Stimulated activated CD4-positive, alpha-beta T cell treated with anti-CD3 and anti-CD28 coated beads, TNF-alpha, amount 100 ng/mL, for 1 hour (primary cell): ENCODE data around the gene KRT85.

ENCODE experiments used
- DNase-seq, 3 donors: peaks; one replicate each; pipeline ENCODE4 v3.0.0-alpha.2; 2020; ENCODE audit warnings: low read depth in 3 of 3, low spot score in 1 of 3

The KRT85 gene

DNA sequence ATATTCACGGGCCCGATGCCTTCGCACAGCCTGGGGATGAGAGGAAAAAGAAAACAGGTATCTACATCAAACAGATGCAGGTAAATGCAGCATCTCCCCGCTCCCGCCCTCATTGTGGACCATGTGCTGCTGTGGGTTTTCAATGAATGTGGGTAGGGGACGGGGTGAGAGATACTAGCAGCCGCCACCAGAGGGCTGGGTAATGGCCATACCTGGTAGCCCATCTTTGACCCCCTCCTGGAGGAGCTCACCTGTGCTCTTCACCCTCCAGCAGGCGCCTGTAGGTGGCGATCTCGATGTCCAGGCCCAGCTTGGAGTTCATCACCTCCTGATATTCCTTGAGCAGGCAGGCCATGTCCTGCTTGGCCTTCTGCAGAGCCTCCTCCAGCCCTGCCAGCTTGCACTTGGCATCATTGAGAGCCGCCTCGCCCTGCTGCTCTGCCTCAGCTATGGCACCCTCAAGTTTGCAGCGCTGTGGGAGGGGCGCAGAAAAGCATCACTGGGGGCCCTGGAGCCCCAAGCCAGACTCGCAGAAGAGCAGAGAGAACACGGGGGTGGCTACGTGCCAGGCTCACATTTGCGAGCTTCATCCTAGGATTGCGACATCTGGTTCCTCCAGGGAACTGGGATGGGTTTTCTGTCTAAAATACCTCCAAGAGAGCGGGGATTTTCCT, 28.6 kb upstream of the KRT85 start:
- no peak for DNase-seq

DNA sequence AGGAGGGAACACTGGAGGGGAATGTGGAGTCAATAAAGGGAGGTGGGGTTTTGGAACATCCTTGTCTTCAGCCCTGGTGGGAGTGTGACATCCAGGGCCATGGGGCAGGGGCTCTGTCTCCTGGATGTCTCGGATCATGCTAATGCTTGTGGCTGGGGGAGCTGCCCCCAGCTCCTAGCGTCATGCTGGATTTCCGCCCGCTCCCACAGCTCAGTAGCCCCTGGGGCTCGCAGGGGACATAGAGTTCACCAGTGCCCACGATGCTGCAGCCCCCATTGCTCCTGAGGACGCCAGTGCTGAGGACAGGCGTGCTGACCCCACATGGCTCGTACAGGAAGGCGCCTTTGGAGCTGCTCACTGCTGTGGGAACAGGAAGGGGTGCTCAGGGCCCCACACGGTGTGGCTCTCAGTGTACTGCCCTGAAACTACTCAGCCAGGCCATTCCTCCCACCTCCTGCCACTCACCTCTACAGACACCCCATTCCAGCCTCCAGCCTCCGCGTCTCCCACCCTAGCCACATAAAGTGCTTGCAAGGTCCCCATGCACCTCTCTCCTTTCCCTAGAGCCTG, 27.6 kb upstream of the KRT85 start:
- DNase-seq: no peak

DNA sequence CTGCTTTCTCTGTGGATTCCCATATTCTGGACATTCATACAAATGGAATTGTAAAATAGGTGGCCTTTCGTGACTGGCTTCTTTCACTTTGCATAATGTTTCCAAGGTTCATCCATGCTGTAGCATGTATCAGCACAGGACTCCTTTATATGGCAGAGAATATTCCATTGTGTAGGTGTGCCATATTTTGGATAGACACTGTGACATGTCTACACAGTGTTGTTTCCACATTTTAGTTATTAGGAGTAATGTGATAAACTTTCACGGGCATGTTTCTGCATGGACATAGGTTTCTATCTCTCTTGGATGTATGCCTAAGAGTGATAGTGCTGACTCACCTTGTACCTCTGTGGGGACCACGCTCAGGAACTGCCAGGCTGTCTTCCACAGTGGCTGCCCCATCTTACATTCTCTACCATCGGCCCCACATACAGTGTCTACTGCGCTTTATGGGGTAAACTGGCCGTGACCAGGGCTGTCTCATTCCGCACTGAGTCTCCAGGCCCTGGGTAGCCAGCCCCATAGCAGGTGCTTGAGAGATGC, 25.3 kb upstream of the KRT85 start:
- DNase-seq: no peak

DNA sequence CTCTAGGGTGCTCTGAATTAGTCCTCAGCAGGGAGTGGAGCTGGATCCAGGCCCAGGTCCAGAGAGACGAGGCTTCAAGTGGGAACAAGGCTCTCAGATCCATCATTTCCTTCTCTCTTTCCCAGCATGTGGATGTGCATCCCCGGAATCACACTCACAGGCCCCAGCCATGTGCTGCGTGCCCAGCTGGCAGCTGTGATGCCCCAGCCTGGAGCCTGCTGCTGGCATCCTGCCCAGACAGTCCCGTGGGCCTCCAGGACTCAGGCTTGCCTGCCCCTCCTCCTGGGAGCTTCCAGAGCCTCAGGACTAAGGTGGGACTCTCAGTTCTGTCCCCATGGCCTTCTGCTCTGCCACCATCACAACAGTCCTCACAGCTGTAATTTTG, 24.3 kb upstream of the KRT85 start:
- no peak for DNase-seq

DNA sequence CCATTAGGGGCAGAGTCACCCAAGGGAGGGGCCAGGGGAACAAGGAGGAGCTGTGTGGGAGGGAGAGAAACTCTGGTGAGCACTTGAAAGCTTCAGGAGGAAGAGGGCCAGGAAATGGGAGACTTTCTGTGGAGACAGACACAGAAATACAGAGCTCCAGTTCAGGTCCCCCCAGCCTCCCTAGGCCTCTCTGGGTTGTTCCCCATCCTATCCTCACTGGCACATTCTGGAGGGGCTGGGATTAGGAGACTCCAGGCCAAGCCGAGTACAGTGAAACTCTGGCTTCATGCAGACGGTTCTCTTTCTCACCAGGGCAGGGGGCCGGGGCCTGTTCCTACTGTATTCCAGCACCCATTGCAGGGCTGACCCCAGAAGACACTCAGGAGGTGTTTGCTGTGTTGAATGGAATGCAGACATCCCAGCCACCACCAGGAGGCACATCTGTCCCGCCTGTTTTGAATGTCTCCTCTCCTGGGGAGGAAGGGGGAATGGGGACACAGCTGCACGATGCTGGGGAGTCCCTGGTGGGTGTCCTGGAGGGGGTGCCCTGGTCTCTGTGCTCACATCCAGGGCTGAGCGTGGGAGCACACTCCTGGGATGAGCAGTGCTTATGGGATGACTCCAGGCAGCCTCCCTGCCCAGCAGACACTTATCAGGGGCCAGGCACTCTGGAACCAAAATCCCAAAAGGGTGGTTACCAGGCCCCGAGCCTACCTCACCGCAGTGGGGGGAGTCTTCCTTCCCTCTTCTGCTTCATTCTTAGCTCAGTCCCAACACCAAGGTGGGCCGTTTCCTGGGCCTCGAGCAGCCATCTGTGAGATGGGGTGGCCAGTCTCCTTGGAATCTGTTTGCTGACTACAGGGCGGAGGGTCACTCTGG, 23.7 kb upstream of the KRT85 start:
- DNase-seq: no peak

DNA sequence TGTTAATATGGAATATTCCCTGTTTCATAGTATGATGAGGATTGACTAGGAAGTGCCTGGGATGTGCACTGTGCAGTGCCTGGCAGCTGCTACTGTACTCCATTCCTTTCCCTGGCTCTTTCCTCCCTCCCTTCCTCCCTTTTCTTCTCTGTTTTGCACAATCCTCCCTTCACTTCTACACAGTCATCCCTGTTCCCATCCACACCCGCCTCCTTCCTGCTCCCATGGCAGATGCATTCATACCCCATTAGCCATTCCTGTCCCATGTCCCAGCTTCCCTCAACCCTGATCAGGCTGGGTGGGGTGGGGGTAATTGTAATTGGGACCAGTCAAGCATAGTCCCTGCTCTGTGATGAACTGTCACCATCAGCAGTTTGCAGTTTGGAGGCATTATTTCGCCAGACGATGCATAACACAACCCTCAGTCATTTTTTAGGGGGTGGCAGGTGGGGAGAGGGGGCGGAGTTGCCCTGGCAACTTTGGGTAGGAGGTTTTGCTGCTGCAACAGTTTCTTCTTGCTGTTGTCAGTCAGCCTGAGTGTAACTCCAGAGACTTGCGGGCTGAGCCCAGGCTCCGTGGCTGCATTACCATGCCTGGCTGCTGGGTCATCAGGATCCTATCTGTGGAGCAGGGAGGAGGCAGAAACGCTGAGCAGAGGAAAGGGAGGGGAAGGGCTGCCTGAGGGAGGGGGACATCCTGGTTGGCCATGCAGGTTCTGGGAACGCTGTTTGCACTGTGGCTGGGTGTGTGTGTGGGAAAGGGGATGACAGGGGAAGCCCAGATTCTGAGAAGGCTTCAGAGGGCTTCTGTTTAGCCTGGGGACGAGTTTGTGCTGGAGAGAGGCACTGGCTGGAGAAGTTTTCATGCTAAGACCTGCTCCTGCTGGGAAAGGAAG, 22.3 kb upstream of the KRT85 start:
- DNase-seq: no peak

DNA sequence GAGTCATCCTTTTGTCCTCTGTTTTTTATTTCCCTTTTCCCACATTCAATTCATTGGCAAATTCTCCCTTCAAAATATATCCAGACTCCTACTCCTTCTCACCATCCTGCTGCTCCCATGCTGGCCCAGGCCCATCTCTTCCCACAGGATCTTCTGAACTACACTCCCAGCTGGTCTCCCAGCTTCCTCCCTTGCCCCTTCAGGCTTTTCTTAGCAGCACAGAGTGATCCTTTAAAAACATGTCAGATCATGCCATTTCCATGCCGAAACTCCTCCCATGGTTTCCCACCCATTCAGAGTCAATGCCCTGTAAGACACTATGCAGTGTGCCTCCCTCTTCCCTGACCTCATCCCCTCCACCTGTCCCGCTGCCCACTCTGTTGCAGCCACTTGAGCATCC, 20.6 kb upstream of the KRT85 start:
- DNase-seq: no peak

DNA sequence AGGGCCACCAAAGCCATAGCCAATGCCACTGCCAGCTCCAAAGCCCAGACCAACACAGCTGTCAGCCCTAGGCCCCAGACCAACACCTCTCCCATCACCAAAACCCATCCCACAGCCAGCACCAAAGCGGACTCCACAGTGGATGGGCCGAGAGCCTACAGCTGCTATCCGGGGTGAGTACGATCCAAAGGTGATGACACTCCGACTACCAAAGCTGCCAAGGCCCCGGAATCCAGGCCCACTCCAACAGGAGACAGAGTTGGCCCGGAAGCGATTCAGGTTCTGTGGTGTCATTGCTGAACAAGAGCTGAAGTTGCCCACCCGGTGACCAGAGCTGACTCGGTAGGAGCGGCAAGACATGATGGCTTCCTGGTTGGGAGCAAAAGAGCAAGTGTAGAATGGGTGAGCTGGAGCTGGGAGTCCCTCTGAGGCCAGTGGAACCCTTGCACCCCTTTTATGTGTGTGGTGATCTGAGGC, 18.0 kb upstream of the KRT85 start, which contains the start of gene KRT84:
Gene KRT84, minus strand, starts transcription at position 427 of the 477 bp plus-strand sequence. Its CDS starts 67 bp downstream, at position 360.
- DNase-seq: no peak

DNA sequence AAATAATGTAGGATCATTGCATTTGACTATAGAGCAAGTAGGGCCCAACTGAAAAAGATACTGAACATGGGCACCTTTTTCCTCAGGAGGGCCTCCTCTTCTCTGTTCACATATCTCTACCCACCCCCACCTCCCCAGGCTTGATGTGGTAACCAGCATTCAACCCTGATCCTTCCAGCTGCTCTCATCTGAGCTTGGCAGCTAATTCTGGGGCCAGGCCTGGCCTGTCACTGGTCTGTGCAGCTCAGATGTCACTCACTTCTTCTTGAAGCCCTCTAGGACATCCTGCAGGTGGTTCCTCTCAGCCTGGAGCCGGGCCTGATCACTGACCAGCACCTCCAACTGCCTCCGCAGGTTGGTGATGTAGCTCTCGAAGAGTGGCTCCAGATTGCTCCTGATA, 16.1 kb upstream of the KRT85 start:
- no peak for DNase-seq

DNA sequence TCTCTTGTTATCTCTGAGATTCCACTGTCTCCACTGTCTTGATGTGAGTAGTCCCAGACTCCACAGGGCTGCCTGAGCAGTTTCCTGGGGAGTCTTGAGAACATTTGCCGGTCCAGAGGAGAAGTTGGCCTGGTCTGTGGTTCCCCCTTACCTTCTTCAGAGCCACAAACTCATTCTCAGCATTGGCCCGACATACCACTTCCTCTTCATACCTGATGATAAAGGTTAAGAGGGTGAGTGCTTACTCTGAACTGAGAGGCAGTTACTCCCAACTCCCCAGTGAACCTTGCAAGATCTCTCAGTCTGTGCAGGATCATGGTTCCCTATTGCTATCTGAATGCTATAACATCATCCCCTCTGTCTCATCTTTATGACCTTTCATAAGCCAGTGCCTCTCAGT, 15.6 kb upstream of the KRT85 start:
- DNase-seq: no peak

DNA sequence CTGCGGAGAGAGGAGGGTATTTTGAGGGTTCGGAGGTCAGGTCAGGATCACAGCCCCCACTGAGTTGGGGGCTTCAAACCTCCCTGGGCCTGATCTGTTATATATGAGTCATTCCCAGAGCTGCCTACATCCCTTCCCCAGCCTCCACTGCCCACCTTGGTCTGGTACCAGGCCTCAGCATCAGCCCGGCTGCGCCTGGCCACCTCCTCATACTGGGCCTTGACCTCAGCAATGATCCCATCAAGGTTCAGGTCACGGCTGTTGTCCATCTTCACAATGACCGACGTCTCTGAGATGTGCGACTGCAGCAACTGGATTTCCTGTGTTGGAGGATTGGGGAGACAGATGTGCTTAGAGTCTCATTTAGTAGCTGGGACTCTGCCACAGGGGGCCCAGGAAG, 13.9 kb upstream of the KRT85 start:
- no peak for DNase-seq

DNA sequence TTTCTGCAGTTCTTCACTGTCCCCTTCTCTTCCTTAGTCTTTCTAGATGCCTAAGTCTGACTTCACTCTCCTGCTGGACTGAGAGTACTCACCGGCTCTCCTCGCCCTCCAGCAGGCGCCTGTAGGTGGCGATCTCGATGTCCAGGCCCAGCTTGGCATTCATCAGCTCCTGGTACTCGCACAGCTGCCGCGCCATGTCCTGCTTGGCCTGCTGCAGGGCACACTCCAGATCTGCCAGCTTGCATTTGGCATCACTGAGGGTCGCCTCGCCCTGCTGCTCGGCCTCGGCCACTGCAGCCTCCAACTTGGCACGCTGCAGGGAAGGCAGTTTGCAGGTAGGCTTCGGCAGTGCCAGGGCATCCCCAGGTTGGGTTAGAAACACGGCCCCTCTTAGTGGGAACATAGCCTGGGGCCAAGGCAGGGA, 13.0 kb upstream of the KRT85 start:
- no peak for DNase-seq

DNA sequence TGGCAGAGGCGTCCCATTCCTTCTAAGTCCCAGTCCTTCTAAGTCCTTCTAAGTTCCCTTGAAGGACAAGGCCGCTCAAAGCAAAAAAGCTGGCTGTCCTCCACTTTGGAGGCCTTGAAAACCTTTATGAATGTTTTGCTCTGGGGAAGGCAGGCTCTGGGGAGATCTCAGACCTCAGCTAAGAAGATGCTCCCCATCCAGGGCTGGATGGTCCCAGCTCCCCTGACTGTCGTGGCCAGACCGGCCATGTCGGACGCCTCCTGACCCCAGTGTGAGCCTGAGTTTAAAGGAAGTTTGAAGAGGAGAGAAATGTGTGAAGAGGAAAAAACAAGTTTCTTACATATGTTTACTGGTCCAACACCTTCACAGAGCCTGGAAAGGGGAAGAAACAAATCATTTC, 12.3 kb upstream of the KRT85 start:
- DNase-seq: no peak

DNA sequence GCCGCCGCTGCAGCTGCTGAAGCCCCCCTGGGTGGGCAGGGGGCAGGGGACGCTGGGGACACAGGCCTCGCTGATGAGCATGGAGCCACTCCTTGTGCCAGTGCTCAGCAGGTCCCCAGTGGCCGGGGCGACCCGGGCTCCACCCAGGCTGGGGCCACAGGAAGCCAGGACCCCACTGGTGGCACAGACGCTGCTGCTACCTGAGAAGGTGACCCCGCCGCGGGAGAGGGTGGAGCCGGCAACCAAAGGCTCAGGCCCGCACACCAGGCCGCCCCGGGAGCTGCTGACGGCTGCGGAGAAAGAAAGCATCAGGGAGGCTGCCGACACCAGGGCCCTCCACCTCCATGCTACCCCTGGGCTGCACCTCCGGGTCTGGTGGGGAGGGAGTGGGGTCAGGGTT, 10.8 kb upstream of the KRT85 start:
- no peak for DNase-seq

DNA sequence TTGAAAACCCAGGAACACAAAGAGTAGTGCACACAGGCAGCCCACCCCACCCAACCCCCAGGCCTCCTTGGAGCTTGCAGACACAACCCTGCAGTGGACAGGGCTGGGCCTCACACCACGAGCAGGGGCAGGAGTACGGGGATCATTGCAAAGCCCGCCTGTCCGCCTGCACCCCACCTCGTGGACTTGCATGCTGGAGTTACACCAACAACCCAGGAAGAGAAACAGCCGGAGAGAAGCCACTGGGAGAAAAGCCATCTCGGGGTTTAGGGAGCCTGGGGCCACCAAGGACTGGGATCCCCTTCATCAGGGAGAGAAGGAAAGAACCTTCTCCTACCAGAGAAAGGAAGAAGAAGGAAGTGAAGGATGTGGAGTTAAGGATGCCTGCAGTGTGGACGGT, 10.0 kb upstream of the KRT85 start:
- no peak for DNase-seq

DNA sequence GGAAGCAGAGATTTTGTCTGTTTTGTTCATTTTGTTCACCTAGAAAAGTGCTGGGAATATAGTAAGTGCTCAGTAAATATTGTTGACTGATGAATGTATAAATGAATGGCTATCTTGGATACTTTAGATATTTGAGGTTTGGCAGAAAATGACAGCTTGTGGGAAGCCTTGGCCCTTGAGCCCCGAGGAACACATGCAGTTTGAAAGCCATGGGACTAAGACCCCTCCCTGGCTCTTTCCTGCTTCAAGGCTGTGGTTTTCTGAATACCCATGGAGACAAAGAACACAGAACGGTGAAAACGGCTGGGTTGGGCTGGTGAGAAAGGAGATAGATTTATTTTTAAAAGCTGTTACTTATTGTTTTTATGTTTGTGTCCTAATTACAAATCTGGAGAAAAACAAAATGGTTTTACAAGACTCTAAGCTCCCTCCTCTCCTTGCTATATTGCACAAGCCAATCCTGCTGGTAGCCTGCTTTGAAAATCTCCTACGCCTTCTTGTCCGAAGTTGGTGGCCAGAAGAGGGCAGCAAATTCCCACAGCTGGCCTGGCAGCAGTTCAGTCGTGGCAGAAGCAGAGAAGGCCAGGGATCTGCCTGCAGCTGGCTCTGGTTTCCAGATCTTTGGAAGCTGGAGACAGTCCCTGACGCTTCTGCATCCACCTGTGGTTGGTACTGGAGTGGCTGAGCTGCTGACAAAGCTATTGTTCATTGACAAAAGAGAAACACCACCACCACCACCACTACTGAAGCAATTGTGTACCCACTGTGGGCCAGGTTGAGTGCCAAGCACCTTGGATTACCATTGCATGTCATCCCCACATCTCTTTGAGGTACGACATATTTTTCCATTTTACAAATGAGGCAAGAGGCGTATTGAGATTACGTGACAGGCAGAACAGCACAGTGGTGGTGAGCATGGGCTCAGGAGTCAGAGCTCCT, 5.2 kb upstream of the KRT85 start:
- peak; percentile 3 to 11 (median 11) for DNase-seq

DNA sequence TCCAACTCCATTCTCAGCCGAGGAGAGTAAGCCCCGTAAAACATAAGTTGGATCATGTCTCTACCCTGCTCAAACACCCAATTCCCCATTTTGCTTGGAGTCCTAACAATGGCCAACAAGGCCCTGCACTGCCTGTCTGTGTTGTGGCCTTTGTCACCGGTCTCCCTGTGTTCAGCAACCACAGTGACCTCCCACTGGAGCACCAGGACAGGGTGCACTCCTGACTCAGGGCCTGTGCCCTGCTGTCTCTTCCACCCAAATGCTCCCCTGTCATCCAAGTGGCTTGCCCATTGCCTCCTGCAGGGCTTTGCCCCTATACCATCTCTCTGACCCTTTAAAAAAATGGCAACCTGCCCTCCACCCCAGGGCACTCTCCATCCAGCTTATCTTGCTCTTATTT, 4.4 kb upstream of the KRT85 start:
- DNase-seq: no peak

DNA sequence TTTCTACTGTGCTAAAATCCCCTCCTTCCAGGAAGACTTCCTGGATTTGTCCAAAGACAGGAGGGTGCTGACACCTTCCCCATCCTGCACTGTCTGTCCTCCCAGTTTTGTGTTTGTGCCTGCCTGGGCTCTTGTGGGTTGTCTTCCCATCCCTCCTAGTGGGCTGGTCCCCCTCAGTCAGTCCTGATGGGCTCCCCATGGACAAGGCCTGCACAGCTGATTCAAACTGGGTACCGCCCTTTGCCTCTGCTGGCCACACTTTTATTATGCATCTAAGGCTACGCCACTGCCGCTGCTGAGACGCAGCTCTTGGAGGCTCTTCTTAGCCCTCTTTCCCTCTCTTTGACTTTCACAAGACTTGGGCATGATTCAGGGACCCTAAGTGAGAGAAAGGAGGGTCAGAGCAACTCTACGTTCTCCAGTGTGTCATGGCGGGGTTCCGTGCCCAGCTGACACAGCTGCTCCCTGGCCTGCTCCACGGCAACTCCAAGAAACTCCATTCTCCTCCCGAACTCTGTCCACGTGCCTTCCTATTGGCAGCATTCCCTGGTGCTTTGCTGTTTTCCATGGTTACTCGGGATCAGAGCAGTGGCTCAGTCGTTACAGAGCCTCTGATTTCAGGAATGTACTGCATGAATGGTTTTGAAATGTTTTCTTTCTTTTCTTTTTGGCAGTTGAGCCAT, 3.8 kb upstream of the KRT85 start:
- DNase-seq: no peak

DNA sequence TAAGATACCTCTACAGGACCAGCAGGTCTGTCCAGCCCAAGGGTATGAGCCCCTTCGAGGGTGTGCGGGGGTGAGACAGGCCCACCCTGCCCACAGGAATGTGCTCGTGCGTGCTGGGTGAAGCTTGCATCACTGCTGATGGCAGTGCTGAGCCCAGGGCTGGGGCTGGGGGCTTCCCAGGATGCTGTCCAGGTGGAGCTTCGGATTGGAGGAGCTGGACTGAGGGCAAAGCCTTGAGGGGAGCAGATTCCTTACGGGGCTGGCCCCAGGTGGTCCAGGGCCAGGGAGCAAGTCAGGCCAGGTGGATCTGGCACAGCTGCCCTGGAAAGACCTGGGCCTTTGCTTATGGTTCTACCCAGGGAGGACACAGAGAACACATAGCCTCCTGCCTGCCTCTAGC, 2.5 kb upstream of the KRT85 start:
- no peak for DNase-seq
